Measurements from ENCODE around the gene RBFOX1. TPM values are rescaled to one million over a fixed set of nuclear protein-coding genes. Genes with fewer than 3 reads are reported as not detected.

The RBFOX1 gene
- total and polyA plus RNA-seq, 10 of the 15 experiments (the other 5 are each of a cell fraction or from before 2014, with no cell fraction given), result 0.87 TPM; not detected in 9

GRCh38 chr16:7443142-7443541 lies 110.5 kb downstream of the RBFOX1 start (continued):
- TF ChIP-seq CBX3 (IDR thresholded peaks at IDR 0.05; ENCODE audit: borderline replicate concordance, low read depth) (no peak), IKZF1 (conservative IDR thresholded peaks at IDR 0.05) (no peak), ATF2 (IDR thresholded peaks at IDR 0.05; ENCODE audit: low read length) (no peak), TCF3 (IDR thresholded peaks at IDR 0.05; ENCODE audit: borderline replicate concordance, insufficient read depth, low read depth, low read length) (no peak), CBFB (IDR thresholded peaks at IDR 0.05; ENCODE audit: low read depth) (no peak), ZNF592 (IDR thresholded peaks at IDR 0.05) (no peak), GABPA (IDR thresholded peaks at IDR 0.05; ENCODE audit: low read depth) (no peak)

Data from GM12878 (cell line).